Fibroblast of skin of right quadriceps (primary cell): Measurements from ENCODE around the gene PUM1.
"Not testable (repeated sequence)": the region's sequence is repeated elsewhere in the genome, so short reads cannot be mapped to it uniquely, and the experiment has no call there.

ENCODE experiments used
- DNase-seq: peaks from one replicate; pipeline ENCODE4 v3.0.0-alpha.2; 2013

The PUM1 gene

DNA sequence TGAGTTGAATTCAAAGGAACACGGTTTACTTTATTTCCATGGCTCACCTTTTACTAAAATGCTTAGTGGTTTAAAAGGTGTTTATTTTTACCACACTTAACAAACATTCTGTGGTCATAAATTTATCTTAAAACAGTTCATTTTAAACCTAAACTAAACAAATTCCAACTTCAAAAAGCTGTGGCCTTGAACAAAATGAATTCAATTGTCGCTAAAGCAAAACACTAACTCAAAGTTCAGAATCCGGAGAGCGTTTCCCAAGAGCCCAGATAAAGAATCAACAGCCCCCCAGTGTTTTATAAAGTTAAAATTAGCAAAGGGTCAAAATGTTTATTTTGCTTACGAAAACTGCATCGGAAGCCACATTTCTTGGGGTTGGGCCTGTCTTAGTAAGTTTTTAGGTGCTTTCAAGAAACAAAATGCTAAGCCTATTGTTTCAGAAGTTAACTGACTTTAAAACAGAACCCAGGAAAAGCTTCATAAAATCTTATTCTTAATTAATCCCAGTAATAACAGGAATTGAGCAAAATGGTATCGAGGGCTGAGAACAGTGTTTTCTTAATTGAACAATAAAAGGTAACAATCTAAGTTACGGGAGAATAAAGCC is 1.3 kb downstream of the PUM1 start:
- DNase-seq, result no peak

DNA sequence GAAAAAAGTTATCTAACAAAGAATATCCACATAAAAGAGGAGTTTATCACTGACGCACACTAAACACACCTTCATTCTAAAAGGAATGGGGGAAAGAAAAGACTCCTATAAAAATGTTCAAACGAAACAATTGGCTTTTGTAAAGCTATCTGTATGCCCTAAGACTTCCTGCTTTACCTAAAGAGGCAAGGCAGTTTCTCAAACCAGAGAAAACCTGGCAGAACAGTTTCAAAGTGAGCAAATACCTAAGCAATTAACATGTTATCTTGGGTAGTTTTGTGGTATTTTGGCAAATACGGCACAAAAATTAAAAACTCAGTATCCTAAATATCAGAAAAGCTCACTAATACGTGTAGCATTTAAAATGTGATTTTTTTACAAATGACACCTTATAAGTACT is 1.9 kb downstream of the PUM1 start:
- DNase-seq, result no peak

DNA sequence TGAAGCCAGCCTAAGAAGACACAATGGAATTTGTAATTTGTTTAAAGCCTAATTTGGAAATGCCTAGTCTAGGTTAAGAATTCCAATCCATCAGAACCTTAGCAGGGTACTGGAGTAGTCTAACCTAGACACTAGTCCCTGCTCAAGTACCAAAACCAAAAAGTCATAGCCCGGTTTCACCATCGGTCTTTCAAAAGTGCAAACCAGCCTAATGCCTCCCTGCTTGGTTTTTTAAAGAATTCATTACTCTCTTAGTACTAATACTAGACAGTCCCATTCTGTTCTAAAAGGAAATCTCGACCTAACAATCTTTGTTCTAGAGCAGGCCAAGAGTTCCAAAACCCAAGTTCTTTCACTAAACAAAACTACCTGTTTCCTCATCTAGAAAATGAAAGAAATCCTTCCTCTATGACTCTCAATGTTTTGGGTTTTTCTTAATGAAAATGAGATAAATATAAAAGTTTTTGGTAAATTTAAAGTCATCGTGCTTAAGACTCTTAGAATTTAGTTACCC is 2.6 kb downstream of the PUM1 start:
- no peak for DNase-seq

DNA sequence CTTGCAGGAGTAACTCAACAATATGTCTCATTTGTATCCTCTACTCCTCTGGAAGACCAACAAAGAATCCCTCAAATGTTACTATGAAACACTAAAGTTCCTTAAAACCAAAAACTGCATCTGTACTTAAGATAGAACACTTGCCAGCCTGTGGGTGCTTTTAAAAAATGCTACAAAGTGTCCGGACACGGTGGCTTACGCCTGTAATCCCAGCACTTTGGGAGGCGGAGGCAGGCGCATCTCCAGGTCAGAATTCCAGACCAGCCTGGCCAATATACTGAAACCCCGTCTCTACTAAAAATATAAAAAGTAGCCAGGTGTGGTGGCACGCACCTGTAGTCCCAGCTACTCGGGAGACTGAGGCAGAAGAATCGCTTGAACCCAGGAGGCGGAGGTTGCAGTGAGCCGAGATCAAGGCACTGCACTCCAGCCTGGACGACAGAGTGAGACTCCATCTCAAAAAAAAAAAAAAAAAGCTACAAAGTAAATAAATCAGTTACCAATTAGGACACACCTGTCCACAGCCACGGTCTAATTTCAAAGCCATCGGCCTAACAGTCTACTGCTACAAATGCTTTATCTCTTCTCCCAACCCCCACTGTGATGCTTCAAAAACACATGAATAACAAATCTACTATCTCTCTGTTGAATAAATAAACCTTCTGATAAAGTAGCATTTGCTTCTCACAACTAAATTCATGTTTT is 3.2 kb downstream of the PUM1 start:
- DNase-seq, result not testable (repeated sequence)

DNA sequence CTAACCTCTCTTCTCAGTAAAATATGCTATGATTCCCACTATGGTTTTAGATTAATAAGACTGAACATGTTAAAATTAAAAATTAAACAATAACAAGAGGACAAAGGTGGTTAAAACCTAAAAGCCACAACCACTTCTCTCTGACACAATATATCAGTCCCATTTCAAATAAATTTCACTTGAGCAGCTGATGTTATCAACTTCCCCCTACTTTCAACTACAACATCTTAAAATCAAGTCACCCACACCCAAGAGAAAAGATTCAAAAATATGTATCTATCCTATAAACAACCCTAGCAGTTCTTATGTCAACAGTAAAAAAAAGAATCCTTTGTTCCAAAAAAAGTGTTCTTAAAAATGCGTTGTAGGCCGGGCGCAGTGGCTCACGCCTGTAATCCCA is 7.5 kb downstream of the PUM1 start:
- DNase-seq, result no peak

DNA sequence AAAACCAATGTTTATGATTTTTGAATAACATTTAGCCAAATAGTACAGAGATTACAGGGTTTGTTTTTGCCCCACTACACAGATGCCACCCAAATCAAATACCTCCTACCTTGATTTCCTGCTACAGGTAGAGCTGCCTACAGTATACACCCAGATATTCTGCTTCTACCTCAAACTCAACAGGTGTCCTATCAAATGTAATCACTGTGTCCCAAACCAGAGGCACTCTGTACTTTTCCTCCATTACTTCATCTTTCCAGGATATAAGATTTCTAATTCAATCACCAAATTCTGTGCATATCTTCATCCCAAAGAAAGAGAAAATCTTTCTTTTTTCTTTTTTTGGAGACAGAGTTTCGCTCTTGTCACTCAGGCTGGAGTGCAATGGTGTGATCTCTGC is 9.6 kb downstream of the PUM1 start:
- no peak for DNase-seq

DNA sequence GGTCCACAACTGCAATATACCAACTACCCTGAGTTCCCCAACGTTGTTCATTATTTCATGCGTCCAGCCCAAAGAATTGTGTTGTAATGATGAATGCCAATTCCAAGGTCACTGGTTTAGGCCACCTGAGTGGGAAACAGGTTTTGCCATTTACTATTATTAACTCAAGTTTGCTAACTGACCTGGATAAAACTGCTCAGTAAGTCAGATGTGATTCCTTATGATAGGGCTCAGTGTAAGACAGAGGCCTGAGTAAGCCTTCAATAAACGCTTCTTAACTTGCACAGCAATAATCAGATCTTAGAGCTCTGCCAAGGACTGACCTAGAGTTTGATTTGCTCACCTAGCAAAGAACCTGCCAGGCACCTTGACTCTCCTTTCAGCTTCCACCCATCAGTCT is 10.0 kb downstream of the PUM1 start:
- DNase-seq, result no peak

DNA sequence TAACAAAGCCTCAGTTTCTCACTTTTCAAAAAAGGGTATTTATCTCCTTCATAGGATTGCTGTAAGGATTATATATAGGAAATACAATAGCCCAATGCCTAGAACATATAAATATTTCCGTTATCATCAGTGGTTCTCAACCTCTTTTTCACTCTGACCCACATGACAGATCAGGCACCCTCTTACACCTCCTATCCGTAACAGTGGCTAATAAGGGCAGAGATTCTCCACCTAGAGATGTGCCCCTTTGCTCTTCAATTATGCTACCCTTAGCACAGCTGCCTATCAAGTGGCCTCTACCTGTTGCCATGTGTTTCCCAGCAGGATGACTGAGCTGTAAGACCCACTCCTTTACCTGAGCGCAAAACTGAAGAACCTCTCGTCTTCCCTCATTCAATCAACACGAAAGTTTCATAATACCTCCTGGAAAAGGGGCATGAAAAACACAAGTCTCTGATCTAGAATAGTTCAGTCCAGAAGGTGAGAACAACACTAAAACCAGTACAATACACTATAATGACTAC is 10.5 kb downstream of the PUM1 start:
- DNase-seq, result no peak

DNA sequence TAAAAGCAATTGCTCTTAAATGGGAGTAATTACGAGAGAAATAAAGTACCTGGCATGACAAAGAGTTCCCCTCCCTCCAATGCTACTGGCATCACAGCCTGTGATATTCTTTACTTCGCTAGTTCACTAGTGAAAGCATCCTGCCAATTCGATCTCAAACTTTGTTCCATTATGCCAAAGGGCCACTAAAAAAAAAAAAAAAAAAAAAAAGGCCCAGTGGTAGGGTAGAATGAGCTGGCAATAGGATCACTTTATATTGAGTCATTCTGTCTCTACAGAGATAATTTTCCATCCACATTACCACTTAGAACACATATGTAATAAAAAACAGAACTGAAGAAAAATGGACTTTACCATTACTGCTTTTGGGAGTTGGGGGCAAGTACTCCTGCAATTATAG is 11.2 kb downstream of the PUM1 start:
- DNase-seq, result no peak

DNA sequence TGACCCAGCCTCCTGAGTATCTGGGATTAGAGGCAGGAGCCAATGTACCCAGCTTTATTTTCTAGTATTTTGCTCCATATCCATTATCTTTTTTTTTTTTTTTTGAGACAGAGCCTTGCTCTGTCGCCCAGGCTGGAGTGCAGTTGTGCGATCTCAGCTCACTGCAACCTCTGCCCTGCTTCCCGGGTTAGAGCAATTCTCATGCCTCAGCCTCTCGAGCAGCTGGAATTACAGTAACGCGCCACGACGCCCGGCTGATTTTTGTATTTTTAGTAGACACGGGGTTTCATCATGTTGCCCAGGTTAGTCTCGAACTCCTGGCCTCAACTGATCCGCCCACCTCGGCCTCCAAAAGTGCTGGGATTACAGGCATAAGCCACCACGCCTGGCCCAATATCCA is 12.9 kb downstream of the PUM1 start:
- DNase-seq, result not testable (repeated sequence)

DNA sequence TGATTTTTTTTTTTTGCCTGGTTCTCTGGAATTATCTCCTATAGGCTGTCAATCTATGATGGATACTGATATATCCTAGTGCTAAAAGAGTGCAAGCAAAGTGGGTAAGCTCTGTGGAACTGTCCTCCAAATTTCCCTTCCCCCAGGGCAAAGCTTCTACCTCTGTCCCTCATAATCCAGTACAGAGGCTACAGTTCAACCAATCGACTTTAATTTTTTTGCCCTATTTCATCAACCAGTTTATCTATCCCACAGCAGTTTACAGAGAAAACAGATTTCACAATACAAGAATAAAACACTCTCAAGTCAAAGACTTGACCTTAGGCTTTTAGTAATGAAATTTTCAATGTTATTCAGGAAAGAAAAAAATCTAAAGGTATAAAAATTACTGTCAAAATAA is 13.9 kb downstream of the PUM1 start:
- DNase-seq, result no peak

DNA sequence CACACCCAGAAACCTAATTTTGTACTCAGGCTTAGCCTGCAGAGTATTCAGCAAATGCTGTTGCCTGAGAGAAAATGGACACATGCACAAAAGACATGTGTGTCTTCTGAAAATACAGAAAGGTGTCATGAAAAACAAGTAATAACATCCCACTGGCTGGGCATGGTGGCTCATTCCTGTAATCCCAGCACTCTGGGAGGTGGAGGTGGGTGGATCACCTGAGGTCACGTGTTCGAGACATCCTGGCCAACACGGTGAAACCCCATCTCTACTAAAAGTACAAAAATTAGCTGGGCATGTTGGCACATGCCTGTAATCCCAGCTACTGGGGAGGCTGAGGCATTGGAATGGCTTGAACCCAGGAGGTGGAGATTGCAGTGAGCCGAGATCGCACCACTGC is 18.0 kb downstream of the PUM1 start:
- not testable (repeated sequence) for DNase-seq

DNA sequence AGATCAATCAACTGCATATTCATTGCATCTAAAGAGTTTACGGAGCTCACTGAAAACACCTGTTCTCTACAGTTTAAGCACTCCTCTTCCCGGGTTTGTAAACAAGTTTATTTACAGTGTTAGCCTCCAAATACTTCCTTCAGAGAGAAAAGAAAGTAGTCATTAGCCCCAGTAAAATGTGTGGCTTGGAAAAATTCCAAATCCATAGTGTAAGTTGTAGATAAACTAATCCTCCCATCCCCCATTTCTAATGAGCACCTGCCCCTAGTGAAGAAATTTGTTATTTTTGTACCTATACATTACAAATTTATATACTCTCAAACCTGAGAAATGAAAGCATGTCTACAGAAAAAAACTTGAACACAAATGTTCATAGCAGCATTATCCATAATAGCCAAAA is 21.9 kb downstream of the PUM1 start:
- DNase-seq, result no peak

DNA sequence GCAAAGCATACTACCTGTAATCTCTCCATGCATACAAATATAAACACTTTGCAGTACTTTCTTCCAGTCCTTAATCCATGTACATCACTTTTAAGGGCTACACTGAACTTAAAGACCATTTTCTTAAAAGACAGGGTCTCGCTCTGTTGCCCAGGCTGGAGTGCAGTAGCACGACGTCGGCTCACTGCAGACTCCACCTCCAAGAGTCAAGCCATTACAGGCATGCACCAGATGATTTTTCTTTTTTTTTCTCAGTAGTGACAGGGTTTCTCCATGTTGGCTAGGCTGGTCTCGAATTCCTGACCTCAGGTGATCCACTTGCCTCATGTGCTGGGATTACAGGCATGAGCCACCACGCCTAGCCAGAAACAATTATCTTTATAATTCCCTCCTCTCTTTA is 22.9 kb downstream of the PUM1 start:
- DNase-seq, result no peak

DNA sequence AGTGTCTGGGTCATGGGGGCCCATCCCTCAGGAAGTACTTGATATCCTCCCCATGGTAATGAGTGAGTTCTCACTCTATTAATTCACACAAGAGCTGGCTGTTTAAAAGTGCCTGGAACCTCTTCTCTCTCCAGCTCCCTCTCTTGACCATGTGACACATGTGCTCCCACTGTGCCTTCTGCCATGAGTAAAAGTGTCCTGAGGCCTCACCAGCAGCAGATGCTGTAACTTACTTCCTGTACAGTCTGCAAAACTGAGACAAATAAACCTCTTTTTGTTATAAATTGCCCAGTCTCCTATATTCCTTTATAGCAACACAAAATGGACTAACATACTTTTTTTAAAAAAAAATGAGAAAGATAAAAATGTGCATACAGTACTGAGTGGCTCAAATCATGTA is 24.0 kb downstream of the PUM1 start:
- no peak for DNase-seq

DNA sequence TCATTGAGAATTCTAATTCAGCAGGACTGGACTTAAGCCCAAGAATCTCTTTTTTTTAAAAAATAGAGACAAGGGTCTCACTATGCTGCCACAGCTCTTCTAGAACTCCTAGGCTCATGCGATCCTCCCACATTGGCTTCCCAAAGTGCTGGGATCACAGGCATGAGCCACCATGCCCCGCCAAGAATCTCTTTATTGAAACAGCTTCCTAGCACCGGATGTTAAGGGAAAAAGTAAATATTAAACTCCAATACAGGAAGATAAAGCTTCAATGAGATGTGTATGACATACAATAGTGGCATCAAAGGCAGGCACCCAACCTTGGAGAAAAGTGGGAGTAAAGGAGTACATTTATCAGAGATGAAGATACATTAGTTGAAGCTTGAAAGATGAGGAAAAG is 25.5 kb downstream of the PUM1 start:
- no peak for DNase-seq

DNA sequence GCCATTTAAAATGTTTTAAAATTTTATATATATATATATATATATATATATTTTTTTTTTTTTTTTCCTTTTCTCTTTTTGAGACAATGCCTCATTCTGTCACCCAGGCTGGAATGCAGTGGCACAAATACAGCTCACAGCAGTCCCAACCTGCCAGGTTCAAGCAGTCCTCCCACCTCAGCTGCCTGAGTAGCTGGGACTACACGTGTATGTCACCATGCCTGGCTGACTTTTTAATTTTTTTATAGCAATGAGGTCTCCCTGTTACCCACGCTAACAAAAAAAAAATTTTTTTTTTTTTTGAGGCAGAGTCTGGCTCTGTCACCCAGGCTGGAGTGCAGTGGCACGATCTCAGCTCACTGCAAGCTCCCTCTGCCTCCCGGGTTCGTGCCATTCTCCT is 26.6 kb downstream of the PUM1 start:
- DNase-seq, result not testable (repeated sequence)

DNA sequence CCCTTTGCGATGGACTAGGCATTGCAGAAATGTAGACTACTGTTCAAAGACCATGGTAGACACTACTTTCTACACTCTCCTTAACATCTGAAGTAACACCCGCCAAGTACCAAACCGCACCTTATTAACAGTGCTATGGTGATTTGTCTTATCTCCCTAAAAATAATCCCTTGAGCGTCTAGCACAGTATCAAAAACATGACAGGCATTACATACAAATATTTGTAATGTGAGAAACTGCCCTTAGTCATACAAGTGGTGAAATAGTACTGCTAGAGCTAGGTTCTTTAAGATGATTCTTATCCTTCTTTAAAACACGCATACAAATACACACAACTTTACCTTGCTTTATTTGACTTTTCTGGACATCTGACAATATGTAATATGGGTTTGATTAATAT is 27.2 kb downstream of the PUM1 start:
- peak; percentile 46 for DNase-seq

DNA sequence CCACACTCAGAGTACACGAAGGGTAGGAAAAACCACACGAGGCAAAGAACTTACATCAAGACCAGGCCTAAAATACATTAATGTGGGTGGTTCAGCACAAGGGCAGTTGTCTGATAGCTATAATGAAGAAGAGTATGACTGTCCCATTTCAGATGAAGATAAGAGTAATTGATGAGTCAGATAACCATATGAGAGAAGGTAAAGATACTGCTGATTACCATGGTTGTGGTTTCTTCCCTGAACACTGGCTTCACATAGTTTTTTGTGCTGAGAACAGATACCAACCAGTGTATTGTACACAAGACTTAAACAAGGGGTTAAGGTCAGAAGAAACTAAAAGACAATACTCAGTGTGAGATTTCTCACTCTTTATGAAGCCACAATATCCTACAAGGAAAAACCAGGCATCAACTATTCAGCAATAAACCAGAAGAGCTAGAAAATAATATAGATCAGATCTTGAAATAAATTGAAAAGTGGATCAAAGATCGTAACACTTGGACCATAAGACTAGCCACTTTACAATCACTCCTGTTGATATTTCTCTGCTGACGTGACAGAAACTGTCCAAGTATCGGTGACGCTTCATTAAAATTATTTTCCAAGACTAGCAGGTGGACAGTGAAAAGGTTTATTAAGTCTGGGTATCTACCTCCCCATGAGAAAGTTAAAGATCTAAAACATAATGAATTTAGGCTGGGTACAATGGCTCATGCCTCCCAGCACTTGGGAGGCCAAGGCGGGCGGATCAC is 28.6 kb downstream of the PUM1 start:
- DNase-seq, result peak; percentile 29

DNA sequence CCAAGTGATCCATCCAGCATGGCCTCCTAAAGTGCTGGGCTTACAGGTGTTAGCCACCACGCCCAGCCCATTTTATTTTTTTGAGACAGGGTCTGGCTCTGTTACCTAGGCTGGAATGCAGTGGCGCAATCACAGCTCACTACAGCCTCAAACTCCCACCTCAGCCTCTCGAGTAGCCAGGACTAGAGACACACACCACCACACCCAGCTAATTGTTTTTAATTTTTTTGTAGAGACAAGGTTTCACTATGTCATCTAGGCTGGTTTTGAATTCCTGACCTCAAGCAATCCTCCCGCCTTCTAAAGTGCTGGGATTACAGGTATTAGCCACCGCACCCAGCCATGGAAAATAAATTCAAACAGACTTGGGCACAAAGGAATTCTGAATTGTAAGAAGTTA is 31.9 kb downstream of the PUM1 start:
- no peak for DNase-seq

DNA sequence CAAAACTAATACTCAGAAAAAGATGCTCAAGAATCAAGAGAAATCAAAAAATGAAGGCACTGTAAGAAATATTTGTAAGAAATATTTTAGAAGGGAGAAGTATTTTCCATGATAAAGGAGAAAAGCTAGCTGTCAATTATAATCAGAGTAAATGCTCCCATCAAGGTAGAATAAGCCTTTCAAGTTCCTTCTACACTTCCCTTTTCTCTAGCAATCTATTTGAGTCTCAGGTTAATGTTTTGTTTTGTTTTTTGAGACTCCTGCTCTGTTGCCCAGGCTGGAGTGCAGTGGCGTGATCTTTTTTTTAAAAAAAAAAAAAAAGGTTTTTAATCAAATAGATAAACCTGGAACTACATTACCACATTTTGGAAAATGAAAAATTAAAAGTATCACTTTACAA is 33.3 kb downstream of the PUM1 start:
- DNase-seq, result no peak

DNA sequence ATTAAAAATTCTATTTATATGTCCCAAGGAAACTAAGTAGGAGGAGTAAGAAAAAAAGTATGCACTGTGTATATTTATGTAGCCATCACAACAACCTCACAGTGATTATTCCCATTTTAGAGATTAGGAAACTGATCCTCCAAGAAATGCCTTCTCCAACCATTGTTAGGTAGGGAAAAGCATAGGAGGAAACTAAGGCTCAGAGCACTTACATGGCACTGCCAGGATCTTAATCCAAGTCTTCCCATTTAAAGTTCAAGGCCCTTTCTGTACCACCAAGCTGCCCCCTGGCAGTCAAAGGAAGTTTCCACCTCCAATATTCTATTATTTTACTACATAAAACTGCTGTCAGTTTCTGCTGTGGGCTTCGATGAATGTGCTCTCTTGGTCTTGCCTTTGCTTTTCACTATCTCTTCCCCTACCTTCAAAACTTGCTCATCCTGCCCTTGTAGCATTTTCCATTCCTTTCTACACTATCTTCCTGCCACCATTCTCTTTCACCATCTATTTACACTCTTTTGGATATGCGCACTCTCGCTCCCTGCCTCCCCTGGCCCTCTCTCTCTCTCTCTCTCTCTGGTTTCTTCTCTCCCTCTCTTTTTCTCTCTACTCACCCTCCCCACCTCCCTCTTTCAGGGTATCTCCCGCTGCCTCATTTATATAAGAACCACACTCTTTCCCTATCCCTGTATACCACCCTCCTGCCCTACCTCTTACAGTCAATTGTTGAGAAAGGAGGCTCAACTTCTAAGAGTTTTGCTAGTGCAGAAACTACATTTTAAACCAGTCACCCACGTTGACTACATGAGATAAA is 34.0 kb downstream of the PUM1 start:
- no peak for DNase-seq

DNA sequence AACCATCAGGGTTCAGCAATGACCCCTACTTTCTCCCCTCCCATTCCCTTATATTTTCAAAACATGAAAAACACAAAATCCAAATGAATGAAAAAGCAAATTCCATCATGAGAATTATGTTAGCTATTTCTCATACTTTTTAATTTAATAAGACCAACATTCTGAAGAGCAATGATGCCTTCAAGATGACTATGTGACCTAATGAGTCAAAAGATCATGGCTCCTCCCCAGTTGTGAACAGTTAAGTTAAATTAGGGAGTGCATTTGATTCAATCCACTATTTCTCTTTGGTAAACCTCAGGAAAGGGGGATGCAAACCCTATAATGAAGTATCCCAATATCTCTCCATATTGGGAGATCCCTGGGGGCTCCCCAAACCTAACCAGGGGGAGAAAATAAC is 36.5 kb downstream of the PUM1 start:
- DNase-seq, result no peak
